Neural progenitor cell (in vitro differentiated cells): Measurements from ENCODE around the gene TTC21A. TPM values are rescaled to one million over a fixed set of nuclear protein-coding genes. Genes with fewer than 3 reads are reported as not detected.

Experiments
- DNase-seq: peaks from one replicate; pipeline ENCODE4 v3.0.0-alpha.2; 2016; ENCODE audit warnings: low spot score
- H2AFZ ChIP-seq: fragments of 200-600 bp; sonication (generic); replicated peaks from 2 replicates; pipeline ENCODE4 v1.6.1; 2016; ENCODE audit warnings: antibody characterized with exemption
- H3F3A ChIP-seq: fragments of 200-600 bp; sonication (generic); 2 replicates; pipeline ENCODE4 v1.6.1; 2016; ENCODE audit warnings: antibody characterized with exemption, low read depth
- H3K27ac ChIP-seq: fragments of 200-600 bp; sonication (generic); 2 replicates; pipeline ENCODE4 v1.5.1; 2016; ENCODE audit warnings: mild to moderate bottlenecking
- H3K27me3 ChIP-seq: fragments of 200-600 bp; sonication (generic); 2 replicates; pipeline ENCODE4 v1.6.1; 2016; ENCODE audit warnings: mild to moderate bottlenecking, moderate library complexity
- H3K36me3 ChIP-seq: fragments of 200-600 bp; sonication (generic); 2 replicates; pipeline ENCODE4 v1.5.1; 2016
- H3K4me1 ChIP-seq: fragments of 200-600 bp; sonication (generic); 2 replicates; pipeline ENCODE4 v1.6.1; 2016; ENCODE audit warnings: mixed run types
- H3K4me2 ChIP-seq: fragments of 200-600 bp; sonication (generic); 2 replicates; pipeline ENCODE4 v1.6.1; 2016
- H3K4me3 ChIP-seq: fragments of 200-600 bp; sonication (generic); 2 replicates; pipeline ENCODE4 v1.5.1; 2016
- H3K79me2 ChIP-seq: fragments of 200-600 bp; sonication (generic); 2 replicates; pipeline ENCODE4 v1.6.1; 2016; ENCODE audit warnings: low read depth
- H3K9ac ChIP-seq: fragments of 200-600 bp; sonication (generic); 2 replicates; pipeline ENCODE4 v1.6.1; 2016
- H3K9me3 ChIP-seq: fragments of 200-600 bp; sonication (generic); 2 replicates; pipeline ENCODE4 v1.5.1; 2016; ENCODE audit warnings: low read depth
- H4K20me1 ChIP-seq: fragments of 200-600 bp; sonication (generic); 2 replicates; pipeline ENCODE4 v1.6.1; 2016; ENCODE audit warnings: low read depth
- H3K27ac Mint-ChIP-seq: 3 replicates; pipeline ENCODE4 v1.8.0; 2021; ENCODE audit warnings: mixed read lengths
- H3K27me3 Mint-ChIP-seq: 2 replicates; pipeline ENCODE4 v1.8.0; 2022; ENCODE audit warnings: low read depth, mild to moderate bottlenecking, inconsistent platforms, moderate library complexity, mixed read lengths; ENCODE audit not compliant: insufficient read depth
- H3K36me3 Mint-ChIP-seq: 3 replicates; pipeline ENCODE4 v1.8.0; 2021; ENCODE audit warnings: mixed read lengths
- H3K4me1 Mint-ChIP-seq: 3 replicates; pipeline ENCODE4 v1.8.0; 2021; ENCODE audit warnings: mixed read lengths
- H3K4me3 Mint-ChIP-seq: 3 replicates; pipeline ENCODE4 v1.8.0; 2021; ENCODE audit warnings: mild to moderate bottlenecking, moderate library complexity, mixed read lengths
- H3K9me3 Mint-ChIP-seq: 3 replicates; pipeline ENCODE4 v1.8.0; 2020; ENCODE audit warnings: mixed read lengths
- EZH2 ChIP-seq: fragments of 200-600 bp; sonication (generic); IDR thresholded peaks from 2 replicates; pipeline ENCODE4 v1.6.1; 2017; ENCODE audit warnings: antibody characterized with exemption, mild to moderate bottlenecking, moderate library complexity
- EZH2phosphoT487 ChIP-seq: fragments of 200-600 bp; sonication (generic); IDR thresholded peaks from 2 replicates; pipeline ENCODE4 v1.6.1; 2017; ENCODE audit warnings: antibody characterized with exemption
- total RNA-seq: library from RNA; depleted of rRNA; stranded (reverse); fragments of >200 nt; gene quantifications from 2 replicates; pipeline ENCODE4 v1.2.3, GENCODE V29; 2015; ENCODE audit warnings: low replicate concordance
- TF ChIP-seq, protein P1 (sequence below): fragments of 200-600 bp; sonication (generic); IDR thresholded peaks from 2 replicates; pipeline ENCODE4 v1.5.1; 2017; ENCODE audit warnings: antibody characterized with exemption, mild to moderate bottlenecking

TTC21A gene
- total RNA-seq, 1 donor from 2014 or later: 1.2 TPM

DNA sequence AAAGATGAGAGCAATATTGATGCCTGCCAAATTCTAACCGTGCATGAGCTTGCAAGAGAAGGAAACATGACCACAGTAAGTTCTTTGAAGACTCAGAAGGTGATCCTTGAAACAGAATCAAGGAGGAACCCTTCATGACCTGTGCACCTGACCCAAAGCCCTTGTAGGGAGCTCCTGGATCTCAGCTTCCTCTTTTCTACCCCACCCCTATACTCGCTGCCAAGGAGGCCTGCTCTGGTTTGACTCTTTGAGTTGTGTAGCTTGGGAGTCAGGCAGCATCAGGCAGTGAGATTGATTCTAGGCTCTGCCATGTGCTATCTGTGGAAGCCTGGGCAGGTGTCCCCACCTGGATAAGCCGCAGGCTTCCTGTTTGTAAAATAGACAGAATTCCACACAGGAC, 10.6 kb downstream of the TTC21A start:
- no peaks in the 10 kb centered on the region for H3K79me2 ChIP-seq
- H3K9me3 ChIP-seq: no peaks in the 10 kb centered on the region
- H3K36me3 Mint-ChIP-seq: peaks cover 3% of the 10 kb centered on the region
- H3K27ac ChIP-seq: no peak overlapping the region
- no peak for DNase-seq
- H3K4me3 Mint-ChIP-seq: no peak overlapping the region
- H3K36me3 ChIP-seq: no peaks in the 10 kb centered on the region
- H3K4me1 Mint-ChIP-seq: no peaks in the 10 kb centered on the region
- H4K20me1 ChIP-seq: no peaks in the 10 kb centered on the region
- H3K4me1 ChIP-seq: no peaks in the 10 kb centered on the region
- TF ChIP-seq, protein P1, sequence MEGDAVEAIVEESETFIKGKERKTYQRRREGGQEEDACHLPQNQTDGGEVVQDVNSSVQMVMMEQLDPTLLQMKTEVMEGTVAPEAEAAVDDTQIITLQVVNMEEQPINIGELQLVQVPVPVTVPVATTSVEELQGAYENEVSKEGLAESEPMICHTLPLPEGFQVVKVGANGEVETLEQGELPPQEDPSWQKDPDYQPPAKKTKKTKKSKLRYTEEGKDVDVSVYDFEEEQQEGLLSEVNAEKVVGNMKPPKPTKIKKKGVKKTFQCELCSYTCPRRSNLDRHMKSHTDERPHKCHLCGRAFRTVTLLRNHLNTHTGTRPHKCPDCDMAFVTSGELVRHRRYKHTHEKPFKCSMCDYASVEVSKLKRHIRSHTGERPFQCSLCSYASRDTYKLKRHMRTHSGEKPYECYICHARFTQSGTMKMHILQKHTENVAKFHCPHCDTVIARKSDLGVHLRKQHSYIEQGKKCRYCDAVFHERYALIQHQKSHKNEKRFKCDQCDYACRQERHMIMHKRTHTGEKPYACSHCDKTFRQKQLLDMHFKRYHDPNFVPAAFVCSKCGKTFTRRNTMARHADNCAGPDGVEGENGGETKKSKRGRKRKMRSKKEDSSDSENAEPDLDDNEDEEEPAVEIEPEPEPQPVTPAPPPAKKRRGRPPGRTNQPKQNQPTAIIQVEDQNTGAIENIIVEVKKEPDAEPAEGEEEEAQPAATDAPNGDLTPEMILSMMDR: no peak
- TF ChIP-seq EZH2phosphoT487 (no peak), EZH2 (no peak)
- no peaks in the 10 kb centered on the region for H3K9me3 Mint-ChIP-seq
- no peak overlapping the region for H2AFZ ChIP-seq
- no peak overlapping the region for H3K4me3 ChIP-seq
- H3K27ac Mint-ChIP-seq: no peak overlapping the region
- no peak overlapping the region for H3K4me2 ChIP-seq
- H3K9ac ChIP-seq: no peak overlapping the region
- H3K27me3 ChIP-seq: no peaks in the 10 kb centered on the region
- no peaks in the 10 kb centered on the region for H3K27me3 Mint-ChIP-seq
- H3F3A ChIP-seq: no peaks in the 10 kb centered on the region

DNA sequence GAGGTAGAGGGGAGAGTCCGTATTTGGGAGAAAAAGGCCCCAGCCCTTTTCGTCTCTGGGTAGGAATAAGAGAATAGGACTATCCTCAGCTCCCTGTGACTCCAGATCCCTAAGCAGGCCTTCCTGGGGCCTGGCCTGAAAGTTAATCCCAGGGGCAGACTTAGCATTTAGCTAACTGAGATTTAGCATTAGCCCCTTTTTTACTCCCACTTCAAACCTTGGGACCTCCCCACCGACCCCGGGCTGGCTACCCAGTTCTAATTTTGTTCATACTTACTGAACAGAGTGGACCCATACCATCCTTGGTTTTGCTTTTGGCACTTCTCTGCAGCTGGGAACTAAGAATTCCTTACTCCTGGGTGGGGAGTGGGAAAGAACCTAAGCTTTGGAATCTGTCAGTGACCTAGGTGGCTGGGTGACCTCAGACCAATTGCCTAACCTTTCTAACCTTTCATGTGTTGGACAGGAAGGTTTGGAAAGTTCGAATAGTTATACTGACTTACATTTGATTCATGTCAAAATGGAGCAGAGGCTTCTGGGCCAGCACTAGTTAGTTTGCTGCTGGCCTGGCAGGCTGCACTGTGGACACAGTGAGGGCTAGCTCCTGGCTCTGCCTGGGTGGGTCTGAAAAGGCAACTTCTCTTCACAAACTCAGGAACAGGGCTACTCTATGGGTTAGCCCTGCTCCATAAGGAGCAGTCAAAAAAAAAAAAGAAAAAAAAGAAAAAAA, 11.6 kb downstream of the TTC21A start:
- no peaks in the 10 kb centered on the region for H3K9me3 Mint-ChIP-seq
- no peak overlapping the region for H2AFZ ChIP-seq
- H3K36me3 ChIP-seq: no peaks in the 10 kb centered on the region
- no peak overlapping the region for H3K4me2 ChIP-seq
- no peaks in the 10 kb centered on the region for H3K27me3 Mint-ChIP-seq
- no peaks in the 10 kb centered on the region for H3K27me3 ChIP-seq
- H3K4me1 ChIP-seq: no peaks in the 10 kb centered on the region
- TF ChIP-seq EZH2phosphoT487: no peak
- H3K9ac ChIP-seq: no peak overlapping the region
- no peak for DNase-seq
- no peak overlapping the region for H3K4me3 ChIP-seq
- no peaks in the 10 kb centered on the region for H3F3A ChIP-seq
- no peak overlapping the region for H3K27ac ChIP-seq
- no peak overlapping the region for H3K4me3 Mint-ChIP-seq
- no peaks in the 10 kb centered on the region for H3K79me2 ChIP-seq
- H4K20me1 ChIP-seq: no peaks in the 10 kb centered on the region
- peaks cover 3% of the 10 kb centered on the region for H3K36me3 Mint-ChIP-seq
- H3K27ac Mint-ChIP-seq: no peak overlapping the region
- no peaks in the 10 kb centered on the region for H3K9me3 ChIP-seq
- no peaks in the 10 kb centered on the region for H3K4me1 Mint-ChIP-seq

DNA sequence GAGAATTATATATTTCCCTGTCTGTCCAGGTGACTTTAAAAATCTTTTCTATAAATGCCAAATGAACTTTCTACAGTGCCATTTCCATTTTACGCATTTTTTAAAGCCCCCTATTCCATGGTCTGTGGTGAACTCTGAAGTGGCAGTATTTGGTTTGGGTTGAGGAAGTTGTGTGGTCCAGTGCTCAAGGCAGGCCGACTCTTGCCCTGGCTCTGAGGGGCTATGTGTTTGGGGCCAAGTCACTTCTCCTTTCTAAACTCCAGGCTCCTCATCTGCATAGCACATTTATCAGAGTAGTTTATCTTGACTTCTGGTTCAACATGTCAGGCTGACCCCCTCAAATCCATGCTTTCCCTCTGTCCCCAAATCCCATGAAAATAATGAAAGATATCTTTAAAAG, 14.1 kb downstream of the TTC21A start:
- no peaks in the 10 kb centered on the region for H3K27me3 Mint-ChIP-seq
- H3K4me3 Mint-ChIP-seq: no peak overlapping the region
- peaks cover under 1% of the 10 kb centered on the region for H3K4me1 Mint-ChIP-seq
- no peak overlapping the region for H3K4me3 ChIP-seq
- H3K27ac Mint-ChIP-seq: no peak overlapping the region
- H3K36me3 Mint-ChIP-seq: peaks cover 3% of the 10 kb centered on the region
- no peaks in the 10 kb centered on the region for H3K4me1 ChIP-seq
- H3K27ac ChIP-seq: no peak overlapping the region
- no peak for TF ChIP-seq EZH2
- TF ChIP-seq EZH2phosphoT487: no peak
- TF ChIP-seq, protein P1: no peak
- H3K79me2 ChIP-seq: no peaks in the 10 kb centered on the region
- H4K20me1 ChIP-seq: no peaks in the 10 kb centered on the region
- H3K4me2 ChIP-seq: no peak overlapping the region
- H3K36me3 ChIP-seq: no peaks in the 10 kb centered on the region
- H3K27me3 ChIP-seq: no peaks in the 10 kb centered on the region
- no peak overlapping the region for H3K9ac ChIP-seq
- H3K9me3 Mint-ChIP-seq: no peaks in the 10 kb centered on the region
- no peaks in the 10 kb centered on the region for H3K9me3 ChIP-seq
- H3F3A ChIP-seq: no peaks in the 10 kb centered on the region
- no peak for DNase-seq
- no peak overlapping the region for H2AFZ ChIP-seq

DNA sequence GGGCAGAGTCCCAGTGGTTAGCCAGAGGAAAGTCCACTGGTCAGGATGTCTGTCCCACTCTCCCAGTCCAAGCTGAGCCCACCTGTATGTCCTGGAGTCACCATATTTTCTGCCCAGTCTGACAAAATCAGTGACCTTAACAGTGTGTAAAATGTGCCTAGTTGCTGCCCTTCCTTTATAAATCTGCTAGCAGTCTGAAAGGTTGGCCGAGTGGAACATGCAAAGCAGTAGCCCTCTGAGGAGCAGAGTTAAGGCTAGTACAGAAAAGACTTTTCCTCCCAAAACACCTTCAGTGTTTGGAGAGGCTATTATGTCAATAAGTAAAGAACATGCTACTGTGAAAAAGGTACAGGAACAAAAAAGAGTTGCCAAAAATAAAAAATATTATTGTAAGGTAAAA, 15.3 kb downstream of the TTC21A start:
- Histone ChIP-seq H3K27ac (no peak overlapping the region), H3K27me3 (no peaks in the 10 kb centered on the region), H3K4me2 (no peak overlapping the region), H3F3A (no peaks in the 10 kb centered on the region), H3K9me3 (no peaks in the 10 kb centered on the region), H3K4me3 (no peak overlapping the region), H4K20me1 (no peaks in the 10 kb centered on the region), H3K79me2 (no peaks in the 10 kb centered on the region), H3K36me3 (no peaks in the 10 kb centered on the region), H2AFZ (no peak overlapping the region), H3K9ac (no peak overlapping the region), H3K4me1 (no peaks in the 10 kb centered on the region)
- H3K27ac Mint-ChIP-seq: no peak overlapping the region
- H3K36me3 Mint-ChIP-seq: peaks cover 3% of the 10 kb centered on the region
- no peaks in the 10 kb centered on the region for H3K9me3 Mint-ChIP-seq
- H3K27me3 Mint-ChIP-seq: no peaks in the 10 kb centered on the region
- DNase-seq: no peak
- H3K4me3 Mint-ChIP-seq: no peak overlapping the region
- peaks cover 11% of the 10 kb centered on the region for H3K4me1 Mint-ChIP-seq
- TF ChIP-seq, protein P1: no peak
- TF ChIP-seq EZH2phosphoT487: no peak
- no peak for TF ChIP-seq EZH2
